HG03354 (cell line): ENCODE results near the gene PTPN2.
"Not testable (repeated sequence)": the region's sequence is repeated elsewhere in the genome, so short reads cannot be mapped to it uniquely, and the experiment has no call there.

ENCODE experiments used
- ATAC-seq: cut with Tn5 transposase; IDR thresholded peaks from one replicate; pipeline ENCODE4 v1.9.1; 2021; ENCODE audit warnings: mild to moderate bottlenecking; ENCODE audit not compliant: unreplicated experiment, poor library complexity, severe bottlenecking

Gene PTPN2

GRCh38 chr18:12883684-12884405 lies at the start of gene PTPN2:
Gene PTPN2, minus strand, starts transcription at chr18:12884237. Its CDS starts 96 bp downstream, at chr18:12884141.
- peak; percentile 71 for ATAC-seq

GRCh38 chr18:12933327-12933726 lies 49.3 kb upstream of the PTPN2 start:
- no peak for ATAC-seq

- no peak for ATAC-seq
Observed at GRCh38 chr18:12930908-12931307, 46.9 kb upstream of the PTPN2 start.

- no peak for ATAC-seq
Observed at GRCh38 chr18:12930376-12930775, 46.3 kb upstream of the PTPN2 start.

- no peak for ATAC-seq
Observed at GRCh38 chr18:12929477-12930083, 45.5 kb upstream of the PTPN2 start.

GRCh38 chr18:12928641-12929040 lies 44.6 kb upstream of the PTPN2 start:
- ATAC-seq, result no peak

- no peak for ATAC-seq
Observed at GRCh38 chr18:12928206-12928605, 44.2 kb upstream of the PTPN2 start.

- ATAC-seq, result no peak
Observed at GRCh38 chr18:12924616-12925015, 40.6 kb upstream of the PTPN2 start.

- ATAC-seq, result no peak
Observed at GRCh38 chr18:12922266-12922665, 38.2 kb upstream of the PTPN2 start.

- ATAC-seq, result no peak
Observed at GRCh38 chr18:12921178-12921577, 37.1 kb upstream of the PTPN2 start.

- no peak for ATAC-seq
Observed at GRCh38 chr18:12911929-12912703, 28.1 kb upstream of the PTPN2 start.

GRCh38 chr18:12911025-12911928 lies 27.2 kb upstream of the PTPN2 start:
- ATAC-seq, result no peak

GRCh38 chr18:12908706-12909105 lies 24.7 kb upstream of the PTPN2 start:
- no peak for ATAC-seq

- ATAC-seq, result no peak
Observed at GRCh38 chr18:12907258-12907925, 23.4 kb upstream of the PTPN2 start.

- ATAC-seq, result no peak
Observed at GRCh38 chr18:12906773-12907172, 22.7 kb upstream of the PTPN2 start.

- ATAC-seq, result no peak
Observed at GRCh38 chr18:12906119-12906518, 22.1 kb upstream of the PTPN2 start.

GRCh38 chr18:12904012-12904516 lies 20.0 kb upstream of the PTPN2 start:
- ATAC-seq, result no peak

GRCh38 chr18:12901208-12901607 lies 17.2 kb upstream of the PTPN2 start:
- not testable (repeated sequence) for ATAC-seq

GRCh38 chr18:12896784-12897333 lies 12.8 kb upstream of the PTPN2 start:
- not testable (repeated sequence) for ATAC-seq
